OCI-LY7 (cell line): ENCODE data around the gene PGM3. TPM values are rescaled to one million over a fixed set of nuclear protein-coding genes. Genes with fewer than 3 reads are reported as not detected.

Experiments used
- BruUV-seq: library from RNA; stranded (reverse); fragments of 400-500 nt; replicated peaks from 2 replicates; lab custom pipeline; 2021; lab: Mats Ljungman, UMichigan
- CTCF ChIA-PET: fragments of 300-600 bp; sonication (Branson Sonifier 250); formaldehyde crosslinking; loops from one replicate; lab custom pipeline; 2022; ENCODE audit warnings: antibody characterized with exemption; ENCODE audit not compliant: unreplicated experiment; lab: Charles Lee
- POLR2A ChIA-PET: fragments of 300-600 bp; sonication (Branson Sonifier 250); formaldehyde crosslinking; loops from one replicate; lab custom pipeline; 2022; ENCODE audit warnings: antibody characterized with exemption; lab: Charles Lee
- DNase-seq: peaks from one replicate; pipeline ENCODE4 v3.0.0-alpha.2; 2015; ENCODE audit warnings: low spot score
- H2AFZ ChIP-seq: fragments of 200-600 bp; sonication (generic), shearing (Covaris generic); 2 replicates; pipeline ENCODE4 v1.6.1; 2014; ENCODE audit warnings: mild to moderate bottlenecking, antibody characterized with exemption, low read length, moderate library complexity
- H3K27ac ChIP-seq: fragments of 200-600 bp; sonication (generic); 2 replicates; pipeline ENCODE4 v1.5.1; 2014; ENCODE audit warnings: mixed run types, low read depth, mild to moderate bottlenecking, moderate library complexity, low read length, inconsistent platforms; ENCODE audit not compliant: poor library complexity, severe bottlenecking
- H3K36me3 ChIP-seq: fragments of 200-600 bp; sonication (generic); 2 replicates; pipeline ENCODE4 v1.6.1; 2014; ENCODE audit warnings: mild to moderate bottlenecking, antibody characterized with exemption, low read length, moderate library complexity, mixed read lengths; ENCODE audit not compliant: insufficient read depth
- H3K4me1 ChIP-seq: fragments of 200-600 bp; sonication (generic); 2 replicates; pipeline ENCODE4 v1.5.1; 2014; ENCODE audit warnings: mild to moderate bottlenecking, low read length; ENCODE audit not compliant: insufficient read depth, poor library complexity, severe bottlenecking
- H3K4me2 ChIP-seq: fragments of 200-600 bp; sonication (generic); 2 replicates; pipeline ENCODE4 v1.6.1; 2014; ENCODE audit warnings: mild to moderate bottlenecking, low read length
- H3K4me3 ChIP-seq: fragments of 200-600 bp; sonication (generic); 2 replicates; pipeline ENCODE4 v1.5.1; 2014; ENCODE audit warnings: mild to moderate bottlenecking, low read depth, low read length; ENCODE audit not compliant: poor library complexity, severe bottlenecking
- H3K79me2 ChIP-seq: fragments of 200-600 bp; sonication (generic); 2 replicates; pipeline ENCODE4 v1.6.1; 2016; ENCODE audit warnings: low read depth, mild to moderate bottlenecking, low read length, moderate library complexity, mixed read lengths; ENCODE audit not compliant: insufficient read depth
- H3K9me2 ChIP-seq: fragments of 200-600 bp; sonication (generic); 2 replicates; pipeline ENCODE4 v1.6.1; 2016; ENCODE audit warnings: mild to moderate bottlenecking, low read length, mixed read lengths; ENCODE audit not compliant: insufficient read depth
- H3K9me3 ChIP-seq: fragments of 200-600 bp; sonication (generic); 2 replicates; pipeline ENCODE4 v1.6.1; 2014; ENCODE audit warnings: mild to moderate bottlenecking, mixed run types, low read length, mixed read lengths
- H4K20me1 ChIP-seq: fragments of 200-600 bp; sonication (generic); 2 replicates; pipeline ENCODE4 v1.6.1; 2014; ENCODE audit warnings: mild to moderate bottlenecking, antibody characterized with exemption, low read length, moderate library complexity, mixed read lengths; ENCODE audit not compliant: insufficient read depth
- CTCF ChIP-seq: fragments of 200-600 bp; sonication (generic); conservative IDR thresholded peaks from 2 replicates; pipeline ENCODE4 v1.5.1; 2014; ENCODE audit warnings: mild to moderate bottlenecking, antibody characterized with exemption, low read length, moderate library complexity, mixed read lengths
- EZH2phosphoT487 ChIP-seq: fragments of 200-600 bp; sonication (generic); IDR thresholded peaks from 2 replicates; pipeline ENCODE4 v1.6.1; 2018; ENCODE audit warnings: low read depth, borderline replicate concordance, mild to moderate bottlenecking, mixed run types, antibody characterized with exemption, low read length, moderate library complexity, mixed read lengths
- intact Hi-C: fragments of 100-400 bp; cut with micrococcal nuclease; formaldehyde crosslinking; loops from one replicate; pipeline ENCODE4 v1.10.0; 2022; ENCODE audit not compliant: unreplicated experiment
- total RNA-seq, 2 experiments: library from RNA; depleted of rRNA in 1 of 2; stranded (reverse); fragments of >200 nt in 1 of 2; shearing (Covaris generic) in 1 of 2; gene quantifications; 2 replicates each; pipeline ENCODE4 v1.2.3, GENCODE V29; 2014 to 2022

The PGM3 gene
- total RNA-seq, 2 experiments from 2014 or later: 17.5 to 37.4 TPM

GRCh38 chr6:83125425-83125824, 67.6 kb downstream of the PGM3 start:
- Histone ChIP-seq H4K20me1 (no peaks in the 10 kb centered on the region), H3K27ac (no peak overlapping the region), H3K9me3 (no peaks in the 10 kb centered on the region), H3K4me1 (no peaks in the 10 kb centered on the region), H2AFZ (no peak overlapping the region), H3K79me2 (no peaks in the 10 kb centered on the region), H3K4me3 (no peak overlapping the region), H3K36me3 (peaks cover 94% of the 10 kb centered on the region), H3K4me2 (no peak overlapping the region), H3K9me2 (no peaks in the 10 kb centered on the region)
- no TSS peak for BruUV-seq
- CTCF ChIA-PET: no interaction called here
- no peak for DNase-seq
- intact Hi-C loops: no loop called here
- TF ChIP-seq CTCF (no peak), EZH2phosphoT487 (no peak)
- POLR2A ChIA-PET: no interaction called here

DNA sequence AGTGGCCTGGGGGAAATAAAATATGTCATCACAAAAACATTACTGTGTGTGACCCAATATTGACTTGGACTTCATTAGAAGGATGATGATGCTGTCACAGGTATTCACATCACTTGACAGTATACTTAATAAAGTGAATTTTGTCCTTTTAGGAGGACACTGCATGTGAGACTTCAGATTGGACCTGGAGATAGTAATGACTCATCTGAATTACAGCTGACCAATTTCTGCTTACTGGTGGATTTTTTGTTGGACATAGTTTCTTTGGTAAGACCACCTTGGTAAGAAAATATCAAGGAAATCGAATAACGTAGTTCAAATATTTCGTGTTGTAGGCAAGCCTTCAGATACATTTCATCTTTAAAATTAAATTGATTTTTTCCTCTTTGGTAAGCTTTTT, 68.5 kb downstream of the PGM3 start:
- BruUV-seq: no TSS peak
- H3K9me3 ChIP-seq: no peaks in the 10 kb centered on the region
- H4K20me1 ChIP-seq: no peaks in the 10 kb centered on the region
- intact Hi-C loops: no loop called here
- H3K4me1 ChIP-seq: no peaks in the 10 kb centered on the region
- no peaks in the 10 kb centered on the region for H3K9me2 ChIP-seq
- peaks cover 90% of the 10 kb centered on the region for H3K36me3 ChIP-seq
- ChIA-PET CTCF (no interaction called here), POLR2A (no interaction called here)
- no peak overlapping the region for H3K27ac ChIP-seq
- no peak overlapping the region for H2AFZ ChIP-seq
- no peak overlapping the region for H3K4me2 ChIP-seq
- no peak for DNase-seq
- no peak overlapping the region for H3K4me3 ChIP-seq
- TF ChIP-seq EZH2phosphoT487 (no peak), CTCF (no peak)
- no peaks in the 10 kb centered on the region for H3K79me2 ChIP-seq

DNA sequence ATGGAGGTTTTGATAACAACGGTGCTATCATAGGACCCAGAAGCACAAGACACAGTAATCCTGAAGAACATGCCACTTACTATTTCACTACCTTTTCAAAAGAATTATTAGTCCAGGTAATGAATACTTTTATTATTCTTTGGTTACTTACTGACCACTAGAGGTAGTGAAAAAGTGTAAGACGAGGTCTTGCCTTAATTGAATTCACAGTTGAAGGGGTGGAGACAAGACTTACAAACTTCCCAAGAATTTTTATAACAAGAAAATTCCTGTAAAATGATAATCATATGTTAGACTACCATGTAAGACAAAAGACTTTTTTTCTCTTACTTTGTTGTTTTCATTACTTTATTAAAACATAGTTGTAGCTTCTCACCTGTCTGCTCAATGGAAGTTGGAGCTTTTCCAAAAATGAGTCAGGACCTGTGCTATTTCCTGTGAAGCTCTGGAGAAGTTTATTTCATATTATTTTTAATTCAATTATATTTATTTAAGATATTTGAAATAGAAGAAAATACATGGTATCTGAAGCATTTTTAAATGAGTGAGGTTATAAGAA, 73.2 kb downstream of the PGM3 start:
- no peaks in the 10 kb centered on the region for H3K9me3 ChIP-seq
- no peak overlapping the region for H3K4me2 ChIP-seq
- H3K9me2 ChIP-seq: no peaks in the 10 kb centered on the region
- ChIA-PET POLR2A (interaction anchor here (0.6 kb wide), 1 partner anchor 864 kb away, joined by 6 read pairs; no protein-coding TSS in a partner anchor), CTCF (no interaction called here)
- peaks cover 52% of the 10 kb centered on the region for H3K36me3 ChIP-seq
- intact Hi-C loops: no loop called here
- no peak for TF ChIP-seq EZH2phosphoT487
- no peak for TF ChIP-seq CTCF
- DNase-seq: no peak
- H4K20me1 ChIP-seq: no peaks in the 10 kb centered on the region
- no peak overlapping the region for H2AFZ ChIP-seq
- no peaks in the 10 kb centered on the region for H3K4me1 ChIP-seq
- no peaks in the 10 kb centered on the region for H3K79me2 ChIP-seq
- BruUV-seq: no TSS peak
- H3K4me3 ChIP-seq: no peak overlapping the region
- H3K27ac ChIP-seq: no peak overlapping the region
